ENCODE data around the gene IRS1. TPM values are rescaled to one million over a fixed set of nuclear protein-coding genes. Genes with fewer than 3 reads are reported as not detected.
A peak's percentile ranks its signal among the peaks of the same experiment; 100 is the strongest.

Gene IRS1
- polyA plus RNA-seq, 1 of the 3 experiments (the other 2 are of a cell fraction): 16.5 TPM

GRCh38 chr2:226791487-226792081 is 8.0 kb downstream of the IRS1 start:
- under 1% methylated on average over 17 of the region's 56 CpGs for WGBS (ENCODE audit: low lambda C conversion rate)
- peak overlapping the region; percentile 88 for H2AFZ ChIP-seq (ENCODE audit: low read depth)
- H3K4me3 ChIP-seq (ENCODE audit: low read depth in 2 of 2, low read length in 1 of 2): peak overlapping the region; percentile 65 to 74
- H3K4me1 ChIP-seq (ENCODE audit: control insufficient read depth in 1 of 2, insufficient read depth in 2 of 2, low read depth in 1 of 2, low read length in 1 of 2): peaks cover 26 to 30% of the 10 kb centered on the region in 2 experiments
- H3K27ac ChIP-seq (ENCODE audit: low read depth in 2 of 2, low read length in 1 of 2): peak overlapping the region; percentile 75 to 88
- H4K20me1 ChIP-seq (ENCODE audit: insufficient read depth): peaks cover 4% of the 10 kb centered on the region; the same call in 1 of the 2 replicates
- H3K9me3 ChIP-seq: no peaks in the 10 kb centered on the region
- H3K9me2 ChIP-seq: no peaks in the 10 kb centered on the region
- peaks cover 6% of the 10 kb centered on the region for H3F3A ChIP-seq (replicated peaks; ENCODE audit: insufficient read depth)
- no peaks in the 10 kb centered on the region for H3K27me3 ChIP-seq (ENCODE audit: insufficient read depth)
- POLR2A ChIA-PET: no interaction called here
- DNase-seq: peak; percentile 99
- H3K4me2 ChIP-seq: peak overlapping the region; percentile 85
- H3K36me3 ChIP-seq (replicated peaks in 1 of 2; ENCODE audit: control insufficient read depth in 1 of 2, insufficient read depth in 2 of 2, low read length in 1 of 2): peaks cover 9 to 27% of the 10 kb centered on the region in 2 experiments
- peak overlapping the region; percentile 81 for H3K9ac ChIP-seq
- H3K79me2 ChIP-seq (ENCODE audit: insufficient read depth): peaks cover 95% of the 10 kb centered on the region
- CTCF ChIA-PET: interaction anchor here (1.1 to 4.3 kb wide), 3 partner anchors 8 to 11 kb away, joined by 5 to 22 read pairs (median 8); partner anchors contain the start of gene IRS1
- TF ChIP-seq NRF1 (IDR thresholded peaks at IDR 0.05; ENCODE audit: low read depth, low read length): no peak
- no peak for TF ChIP-seq SMC3 (IDR thresholded peaks at IDR 0.05; ENCODE audit: low read depth, low read length)
- TF ChIP-seq TCF12 (IDR thresholded peaks at IDR 0.05): no peak
- TF ChIP-seq FOXJ3 (CRISPR knock-in tag; IDR thresholded peaks at IDR 0.05): no peak
- TF ChIP-seq RFX5 (IDR thresholded peaks at IDR 0.05; ENCODE audit: low read length): no peak
- no peak for TF ChIP-seq RAD21 (IDR thresholded peaks at IDR 0.05; ENCODE audit: low read length)
- TF ChIP-seq EZH2phosphoT487 (IDR thresholded peaks at IDR 0.05; ENCODE audit: borderline replicate concordance, low read depth): no peak
- no peak for TF ChIP-seq SIN3A (IDR thresholded peaks at IDR 0.05; ENCODE audit: borderline replicate concordance, low read depth, low read length)
- TF ChIP-seq, protein P1, sequence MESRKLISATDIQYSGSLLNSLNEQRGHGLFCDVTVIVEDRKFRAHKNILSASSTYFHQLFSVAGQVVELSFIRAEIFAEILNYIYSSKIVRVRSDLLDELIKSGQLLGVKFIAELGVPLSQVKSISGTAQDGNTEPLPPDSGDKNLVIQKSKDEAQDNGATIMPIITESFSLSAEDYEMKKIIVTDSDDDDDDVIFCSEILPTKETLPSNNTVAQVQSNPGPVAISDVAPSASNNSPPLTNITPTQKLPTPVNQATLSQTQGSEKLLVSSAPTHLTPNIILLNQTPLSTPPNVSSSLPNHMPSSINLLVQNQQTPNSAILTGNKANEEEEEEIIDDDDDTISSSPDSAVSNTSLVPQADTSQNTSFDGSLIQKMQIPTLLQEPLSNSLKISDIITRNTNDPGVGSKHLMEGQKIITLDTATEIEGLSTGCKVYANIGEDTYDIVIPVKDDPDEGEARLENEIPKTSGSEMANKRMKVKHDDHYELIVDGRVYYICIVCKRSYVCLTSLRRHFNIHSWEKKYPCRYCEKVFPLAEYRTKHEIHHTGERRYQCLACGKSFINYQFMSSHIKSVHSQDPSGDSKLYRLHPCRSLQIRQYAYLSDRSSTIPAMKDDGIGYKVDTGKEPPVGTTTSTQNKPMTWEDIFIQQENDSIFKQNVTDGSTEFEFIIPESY (IDR thresholded peaks at IDR 0.05; ENCODE audit: borderline replicate concordance, low read depth): no peak
- TF ChIP-seq, protein P2, sequence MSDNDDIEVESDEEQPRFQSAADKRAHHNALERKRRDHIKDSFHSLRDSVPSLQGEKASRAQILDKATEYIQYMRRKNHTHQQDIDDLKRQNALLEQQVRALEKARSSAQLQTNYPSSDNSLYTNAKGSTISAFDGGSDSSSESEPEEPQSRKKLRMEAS (IDR thresholded peaks at IDR 0.05; ENCODE audit: low read depth): peak; percentile 69
- TF ChIP-seq TAF1 (IDR thresholded peaks at IDR 0.05; ENCODE audit: borderline replicate concordance, low read depth, low read length): no peak
- no peak for TF ChIP-seq MEF2A (IDR thresholded peaks at IDR 0.05; ENCODE audit: borderline replicate concordance, low read depth)
- no peak for TF ChIP-seq YY1 (IDR thresholded peaks at IDR 0.05; ENCODE audit: low read depth)
- TF ChIP-seq, protein P3, sequence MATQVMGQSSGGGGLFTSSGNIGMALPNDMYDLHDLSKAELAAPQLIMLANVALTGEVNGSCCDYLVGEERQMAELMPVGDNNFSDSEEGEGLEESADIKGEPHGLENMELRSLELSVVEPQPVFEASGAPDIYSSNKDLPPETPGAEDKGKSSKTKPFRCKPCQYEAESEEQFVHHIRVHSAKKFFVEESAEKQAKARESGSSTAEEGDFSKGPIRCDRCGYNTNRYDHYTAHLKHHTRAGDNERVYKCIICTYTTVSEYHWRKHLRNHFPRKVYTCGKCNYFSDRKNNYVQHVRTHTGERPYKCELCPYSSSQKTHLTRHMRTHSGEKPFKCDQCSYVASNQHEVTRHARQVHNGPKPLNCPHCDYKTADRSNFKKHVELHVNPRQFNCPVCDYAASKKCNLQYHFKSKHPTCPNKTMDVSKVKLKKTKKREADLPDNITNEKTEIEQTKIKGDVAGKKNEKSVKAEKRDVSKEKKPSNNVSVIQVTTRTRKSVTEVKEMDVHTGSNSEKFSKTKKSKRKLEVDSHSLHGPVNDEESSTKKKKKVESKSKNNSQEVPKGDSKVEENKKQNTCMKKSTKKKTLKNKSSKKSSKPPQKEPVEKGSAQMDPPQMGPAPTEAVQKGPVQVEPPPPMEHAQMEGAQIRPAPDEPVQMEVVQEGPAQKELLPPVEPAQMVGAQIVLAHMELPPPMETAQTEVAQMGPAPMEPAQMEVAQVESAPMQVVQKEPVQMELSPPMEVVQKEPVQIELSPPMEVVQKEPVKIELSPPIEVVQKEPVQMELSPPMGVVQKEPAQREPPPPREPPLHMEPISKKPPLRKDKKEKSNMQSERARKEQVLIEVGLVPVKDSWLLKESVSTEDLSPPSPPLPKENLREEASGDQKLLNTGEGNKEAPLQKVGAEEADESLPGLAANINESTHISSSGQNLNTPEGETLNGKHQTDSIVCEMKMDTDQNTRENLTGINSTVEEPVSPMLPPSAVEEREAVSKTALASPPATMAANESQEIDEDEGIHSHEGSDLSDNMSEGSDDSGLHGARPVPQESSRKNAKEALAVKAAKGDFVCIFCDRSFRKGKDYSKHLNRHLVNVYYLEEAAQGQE (IDR thresholded peaks at IDR 0.05; ENCODE audit: low read depth, low read length): no peak
- no peak for TF ChIP-seq FOXM1 (IDR thresholded peaks at IDR 0.05; ENCODE audit: low read depth)
- TF ChIP-seq GATA2 (CRISPR knock-in tag; IDR thresholded peaks at IDR 0.05): no peak
- 0 out of 2 replicates have a peak, but pooled peaks have one; percentile 1 for TF ChIP-seq JUND (IDR thresholded peaks at IDR 0.05)
- no peak for TF ChIP-seq TEAD4 (IDR thresholded peaks at IDR 0.05; ENCODE audit: borderline replicate concordance, insufficient read depth)
- TF ChIP-seq RXRA (IDR thresholded peaks at IDR 0.05; ENCODE audit: borderline replicate concordance, low read depth): no peak
- peak; percentile 51 for TF ChIP-seq CTCF (IDR thresholded peaks at IDR 0.05)
- TF ChIP-seq MXI1 (IDR thresholded peaks at IDR 0.05; ENCODE audit: low read depth, low read length): peak; percentile 77
- no peak for TF ChIP-seq FOSL2 (IDR thresholded peaks at IDR 0.05; ENCODE audit: borderline replicate concordance, low read depth)
- TF ChIP-seq RCOR1 (IDR thresholded peaks at IDR 0.05; ENCODE audit: low read length): no peak
- TF ChIP-seq POLR2AphosphoS5 (IDR thresholded peaks at IDR 0.05; ENCODE audit: low read depth, low read length): no peak
- TF ChIP-seq, protein P4, sequence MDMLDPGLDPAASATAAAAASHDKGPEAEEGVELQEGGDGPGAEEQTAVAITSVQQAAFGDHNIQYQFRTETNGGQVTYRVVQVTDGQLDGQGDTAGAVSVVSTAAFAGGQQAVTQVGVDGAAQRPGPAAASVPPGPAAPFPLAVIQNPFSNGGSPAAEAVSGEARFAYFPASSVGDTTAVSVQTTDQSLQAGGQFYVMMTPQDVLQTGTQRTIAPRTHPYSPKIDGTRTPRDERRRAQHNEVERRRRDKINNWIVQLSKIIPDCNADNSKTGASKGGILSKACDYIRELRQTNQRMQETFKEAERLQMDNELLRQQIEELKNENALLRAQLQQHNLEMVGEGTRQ (IDR thresholded peaks at IDR 0.05; ENCODE audit: borderline replicate concordance, low read depth, low read length): no peak
- 0 out of 2 replicates have a peak, but pooled peaks have one; percentile 9 for TF ChIP-seq GABPA (IDR thresholded peaks at IDR 0.05; ENCODE audit: low read depth)
